DND-41 (cell line): ENCODE results near the gene SLC17A9.

Source experiments
- CTCF ChIP-seq: IDR thresholded peaks from 2 replicates; pipeline ENCODE4 v1.5.1; 2012; ENCODE audit warnings: borderline replicate concordance, low read length, moderate library complexity, mild to moderate bottlenecking; ENCODE audit not compliant: poor library complexity, severe bottlenecking; ENCODE audit errors: extremely low read depth
- EZH2 ChIP-seq: IDR thresholded peaks from 3 replicates; pipeline ENCODE4 v1.6.1; 2012; ENCODE audit warnings: borderline replicate concordance, low read depth, mild to moderate bottlenecking, moderate library complexity, low read length, inconsistent platforms; ENCODE audit not compliant: severe bottlenecking

GRCh38 chr20:62965363-62965771 is 12.9 kb downstream of the SLC17A9 start:
- TF ChIP-seq CTCF = no peak
- no peak for TF ChIP-seq EZH2
